Type B pancreatic cell (in vitro differentiated cells): ENCODE measurements around the gene SFT2D1. TPM values are rescaled to one million over a fixed set of nuclear protein-coding genes. Genes with fewer than 3 reads are reported as not detected.
A peak's percentile ranks its signal among the peaks of the same experiment; 100 is the strongest.

Experiments used
- DNase-seq: peaks from one replicate; pipeline ENCODE4 v3.0.0; 2021; ENCODE audit warnings: mixed read lengths; ENCODE audit not compliant: unreplicated experiment; ENCODE audit errors: extremely low spot score
- H3K27ac Mint-ChIP-seq: 2 replicates; pipeline ENCODE4 v1.8.0; 2021; ENCODE audit warnings: mild to moderate bottlenecking, mixed read lengths
- H3K27me3 Mint-ChIP-seq: 2 replicates; pipeline ENCODE4 v1.8.0; 2021; ENCODE audit warnings: mixed read lengths
- H3K36me3 Mint-ChIP-seq: 2 replicates; pipeline ENCODE4 v1.8.0; 2021; ENCODE audit warnings: mixed read lengths
- H3K4me1 Mint-ChIP-seq: one replicate; pipeline ENCODE4 v1.8.0; 2021; ENCODE audit warnings: mixed read lengths; ENCODE audit not compliant: unreplicated experiment
- H3K4me3 Mint-ChIP-seq: 2 replicates; pipeline ENCODE4 v1.8.0; 2021; ENCODE audit warnings: mild to moderate bottlenecking, mixed read lengths
- H3K9me3 Mint-ChIP-seq: 2 replicates; pipeline ENCODE4 v1.8.0; 2021; ENCODE audit warnings: mixed read lengths
- CTCF ChIP-seq: fragments of 200-600 bp; sonication (generic); conservative IDR thresholded peaks from 2 replicates; pipeline ENCODE4 v1.5.0; 2021; ENCODE audit warnings: antibody characterized with exemption, mild to moderate bottlenecking
- total RNA-seq: library from RNA; stranded (reverse); gene quantifications from 2 replicates; pipeline ENCODE4 v1.2.1, GENCODE V29; 2021; ENCODE audit warnings: low replicate concordance

Gene SFT2D1
- total RNA-seq, 1 donor from 2014 or later, result 29.5 TPM

- peaks cover 7% of the 10 kb centered on the region for H3K4me1 Mint-ChIP-seq
- TF ChIP-seq CTCF, result no peak
- no peak for DNase-seq
- peaks cover 77% of the 10 kb centered on the region for H3K27me3 Mint-ChIP-seq
- H3K36me3 Mint-ChIP-seq, result no peaks in the 10 kb centered on the region
- no peak overlapping the region for H3K4me3 Mint-ChIP-seq
- no peak overlapping the region for H3K27ac Mint-ChIP-seq
- H3K9me3 Mint-ChIP-seq, result no peaks in the 10 kb centered on the region
Measured at GRCh38 chr6:166278579-166279392, 63.6 kb downstream of the SFT2D1 start.

GRCh38 chr6:166277892-166278578, 64.3 kb downstream of the SFT2D1 start:
- Mint-ChIP-seq H3K27me3 (peaks cover 72% of the 10 kb centered on the region), H3K4me3 (no peak overlapping the region)

GRCh38 chr6:166277018-166277417, 65.3 kb downstream of the SFT2D1 start:
- no peak for TF ChIP-seq CTCF
- DNase-seq, result no peak
- peaks cover 7% of the 10 kb centered on the region for H3K4me1 Mint-ChIP-seq
- no peaks in the 10 kb centered on the region for H3K9me3 Mint-ChIP-seq
- peaks cover 68% of the 10 kb centered on the region for H3K27me3 Mint-ChIP-seq
- H3K27ac Mint-ChIP-seq, result no peak overlapping the region
- H3K4me3 Mint-ChIP-seq, result no peak overlapping the region
- no peaks in the 10 kb centered on the region for H3K36me3 Mint-ChIP-seq

More at GRCh38 chr6:166277892-166278578, 64.3 kb downstream of the SFT2D1 start:
- no peaks in the 10 kb centered on the region for H3K36me3 Mint-ChIP-seq
- H3K9me3 Mint-ChIP-seq, result no peaks in the 10 kb centered on the region
- H3K27ac Mint-ChIP-seq, result no peak overlapping the region
- H3K4me1 Mint-ChIP-seq, result peaks cover 7% of the 10 kb centered on the region
- no peak for DNase-seq
- TF ChIP-seq CTCF, result no peak

GRCh38 chr6:166275714-166276166, 66.6 kb downstream of the SFT2D1 start:
- Mint-ChIP-seq H3K27ac (no peak overlapping the region), H3K4me3 (no peak overlapping the region), H3K36me3 (no peaks in the 10 kb centered on the region), H3K27me3 (peaks cover 66% of the 10 kb centered on the region), H3K4me1 (peaks cover 7% of the 10 kb centered on the region), H3K9me3 (no peaks in the 10 kb centered on the region)
- DNase-seq, result peak; percentile 85
- TF ChIP-seq CTCF, result peak; percentile 99

- peaks cover 7% of the 10 kb centered on the region for H3K4me1 Mint-ChIP-seq
- TF ChIP-seq CTCF, result no peak
- no peaks in the 10 kb centered on the region for H3K9me3 Mint-ChIP-seq
- H3K27me3 Mint-ChIP-seq, result peaks cover 65% of the 10 kb centered on the region
- H3K27ac Mint-ChIP-seq, result no peak overlapping the region
- H3K36me3 Mint-ChIP-seq, result no peaks in the 10 kb centered on the region
- no peak for DNase-seq
- no peak overlapping the region for H3K4me3 Mint-ChIP-seq
Measured at GRCh38 chr6:166274739-166275370, 67.5 kb downstream of the SFT2D1 start.
